ENCODE data around the gene MAP3K9.

GRCh38 chr14:70759398-70759797, 49.9 kb downstream of the MAP3K9 start:
- TF ChIP-seq EZH2phosphoT487 (IDR thresholded peaks at IDR 0.05; ENCODE audit: borderline replicate concordance, low read depth, low read length) (no peak), CTCF (conservative IDR thresholded peaks at IDR 0.05; ENCODE audit: low read length) (no peak)

All from OCI-LY7 (cell line).